Stimulated activated CD8-positive, alpha-beta memory T cell treated with anti-CD3 and anti-CD28 coated beads, Interleukin-4, amount 100 ng/mL, for 48 hours (primary cell): ENCODE data around the gene RAB11FIP4.

Source experiments
- DNase-seq: peaks from one replicate; pipeline ENCODE4 v3.0.0-alpha.2; 2020

The RAB11FIP4 gene

GRCh38 chr17:31552568-31552967 is 161.1 kb downstream of the RAB11FIP4 start:
- no peak for DNase-seq

- DNase-seq: no peak
Measured at GRCh38 chr17:31553506-31553905, 162.0 kb downstream of the RAB11FIP4 start.

GRCh38 chr17:31554930-31555329 is 163.5 kb downstream of the RAB11FIP4 start:
- DNase-seq: no peak

DNA sequence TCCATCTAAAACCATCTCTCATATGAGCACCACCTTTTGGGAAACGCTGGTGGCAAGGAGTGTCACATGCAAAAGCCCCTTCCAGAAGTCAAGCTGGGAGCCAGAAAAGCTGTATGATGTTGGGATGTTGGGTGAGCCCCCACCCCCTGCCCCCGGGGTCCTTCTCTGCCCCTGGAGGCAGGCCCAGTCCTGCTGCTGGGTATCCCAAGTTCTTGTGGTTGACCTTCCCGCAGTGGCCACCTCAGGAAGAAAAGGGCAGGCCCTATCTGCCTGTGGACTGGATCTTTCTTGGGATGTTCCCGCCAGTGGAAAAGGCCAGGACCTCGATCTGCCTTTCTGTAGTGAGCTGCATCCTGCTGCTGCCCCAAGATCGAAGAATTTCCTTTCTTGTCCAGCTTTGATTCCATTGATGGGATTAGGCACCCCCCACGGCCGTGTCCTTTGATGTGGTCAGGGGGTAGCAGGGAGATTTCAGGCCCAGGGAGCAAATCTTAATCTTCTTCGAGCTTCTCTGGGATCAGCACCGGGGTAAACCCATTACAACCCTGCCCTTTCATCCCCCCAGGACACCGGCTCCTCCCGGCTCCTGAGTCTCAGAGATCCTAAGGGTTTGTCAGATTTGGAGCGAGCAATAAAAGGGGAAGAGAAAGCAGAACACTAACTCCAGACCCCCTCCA is 165.6 kb downstream of the RAB11FIP4 start:
- no peak for DNase-seq

GRCh38 chr17:31558748-31559583 is 167.5 kb downstream of the RAB11FIP4 start:
- DNase-seq: peak; percentile 64

DNA sequence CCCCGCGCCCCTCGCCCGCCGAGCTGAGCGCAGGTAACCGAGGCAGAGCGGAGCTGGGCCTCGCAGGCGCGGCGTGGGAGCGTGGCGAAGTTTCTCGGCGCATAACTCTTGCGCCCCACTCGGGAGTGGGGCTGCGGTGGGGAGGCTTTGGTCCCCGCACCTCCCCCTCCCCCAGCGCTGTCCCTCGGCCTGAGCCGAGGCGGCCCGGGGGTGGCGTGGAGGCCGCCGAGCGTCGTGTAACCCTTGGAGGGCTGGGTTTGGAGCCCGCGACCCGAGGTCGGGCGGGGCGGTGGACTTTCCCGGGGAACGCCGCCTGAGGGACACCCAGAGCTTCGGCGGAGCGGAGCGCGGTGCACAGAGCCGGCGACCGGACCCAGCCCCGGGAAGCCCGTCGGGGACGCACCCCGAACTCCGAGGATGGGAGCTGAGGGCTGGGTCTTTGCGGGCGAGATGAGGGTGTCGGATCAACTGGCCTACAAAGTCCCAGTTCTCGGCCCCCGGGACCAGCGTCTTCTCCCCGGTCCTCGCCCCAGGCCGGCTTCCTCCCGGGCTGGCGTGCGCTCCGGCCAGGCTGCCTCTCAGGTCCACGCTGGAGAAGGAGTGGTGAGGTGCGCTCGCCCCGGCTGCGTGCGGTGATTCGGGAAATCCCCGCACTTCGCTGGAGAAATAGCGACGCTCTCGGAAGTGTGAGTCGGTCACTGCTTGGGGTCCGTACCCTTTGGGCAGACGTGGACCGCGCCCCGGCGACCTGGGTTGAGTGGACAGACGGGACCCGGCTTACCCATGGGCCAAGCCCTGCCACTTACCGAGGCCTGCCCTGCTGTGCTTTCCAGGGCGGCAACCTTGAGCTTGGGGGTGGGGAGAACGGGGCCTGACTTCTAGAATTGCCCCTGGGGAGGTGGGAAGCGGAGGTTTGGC is 168.4 kb downstream of the RAB11FIP4 start:
- no peak for DNase-seq

DNA sequence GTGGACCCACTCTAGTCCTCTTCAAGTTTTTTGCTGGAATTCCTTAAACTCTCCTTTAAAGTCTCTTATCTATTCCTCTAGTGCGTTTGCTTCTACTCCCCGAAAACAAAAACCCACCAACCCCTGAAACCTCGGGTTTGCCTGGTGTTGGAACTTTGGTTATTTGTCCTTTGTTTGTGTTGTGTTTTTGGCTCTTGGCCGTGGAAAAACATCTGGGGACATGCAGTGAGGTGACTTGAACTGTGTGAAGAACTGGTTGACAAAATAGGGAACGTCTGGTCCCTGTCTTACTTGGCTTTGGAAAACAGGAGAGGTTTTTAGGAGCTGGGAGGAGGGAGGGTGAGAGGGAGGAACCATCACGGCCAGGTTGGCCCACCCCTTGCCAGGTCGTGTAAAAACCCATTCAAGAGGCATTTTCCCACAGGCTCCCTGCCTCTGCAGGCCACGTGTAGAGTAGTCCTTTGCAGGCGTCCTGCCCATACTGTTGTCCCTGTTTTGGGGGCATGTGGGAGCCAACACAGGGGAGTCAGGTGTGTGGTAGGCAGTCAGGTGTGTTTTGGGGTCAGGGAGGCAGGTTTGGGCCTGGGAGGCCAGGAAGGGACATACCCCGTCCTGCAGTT is 169.3 kb downstream of the RAB11FIP4 start:
- no peak for DNase-seq

DNA sequence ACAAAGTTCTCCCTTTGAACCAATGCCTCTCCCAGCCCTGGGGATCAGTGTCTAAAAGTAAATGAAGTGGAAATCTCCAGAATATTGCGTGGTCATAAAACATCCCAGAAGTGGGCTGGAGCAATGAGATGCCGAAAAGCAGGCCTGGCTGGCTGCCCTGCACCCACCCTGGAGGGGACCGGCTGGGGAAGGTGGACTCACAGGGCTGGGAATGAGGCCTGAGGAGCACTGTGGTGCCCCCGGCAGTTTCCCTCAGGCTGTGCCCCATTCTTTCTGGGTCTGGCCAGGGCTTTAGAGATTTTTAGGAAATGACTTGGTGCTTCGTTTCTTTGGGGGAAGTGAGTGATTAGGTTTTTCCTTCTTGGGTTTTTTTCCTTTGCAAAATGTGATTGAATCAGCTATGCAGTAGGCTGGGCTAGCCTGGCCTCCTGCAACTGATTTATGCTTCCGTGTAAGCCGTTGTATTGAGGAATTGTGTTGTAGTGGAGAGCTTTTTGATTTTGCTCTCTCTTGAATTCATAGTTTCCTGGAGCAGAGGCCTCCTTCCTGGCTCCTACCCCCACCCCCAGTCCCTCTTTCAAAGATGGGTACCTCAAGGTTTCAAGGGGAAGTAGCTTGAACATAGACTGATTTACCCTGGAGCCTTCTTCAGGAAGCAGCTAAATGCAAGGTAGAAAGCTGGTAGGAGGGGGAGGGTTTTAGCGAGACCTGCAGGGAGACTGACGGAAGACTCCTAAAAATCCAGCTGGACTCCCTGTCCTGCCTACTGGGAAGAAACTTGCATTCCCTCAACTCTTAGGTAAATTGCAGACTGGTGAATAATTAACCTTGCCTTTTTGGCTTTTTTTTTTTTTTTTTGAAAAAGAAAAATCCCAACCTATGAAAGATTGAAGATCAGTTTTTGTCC is 170.2 kb downstream of the RAB11FIP4 start:
- no peak for DNase-seq

GRCh38 chr17:31562376-31562840 is 170.9 kb downstream of the RAB11FIP4 start:
- DNase-seq: no peak

DNA sequence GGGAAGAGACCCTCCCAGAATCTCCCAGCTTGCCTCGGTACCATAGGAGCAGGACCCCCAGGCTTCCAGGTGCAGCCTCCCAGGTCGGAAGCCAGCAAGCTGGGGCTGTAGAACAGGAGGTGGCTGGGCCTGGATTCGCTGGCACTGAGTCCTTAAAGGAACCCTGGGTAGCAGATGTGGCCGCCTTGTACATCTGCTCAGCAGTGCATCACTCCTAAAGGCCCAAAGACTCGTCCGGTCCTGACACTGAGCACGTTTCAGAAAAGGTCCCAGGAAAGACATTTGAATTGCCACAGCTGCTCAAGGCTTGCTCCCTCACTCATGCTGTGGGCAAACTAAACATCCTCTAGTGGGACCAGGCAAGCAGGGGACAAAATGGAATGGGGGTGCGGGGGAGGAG is 172.8 kb downstream of the RAB11FIP4 start:
- DNase-seq: no peak

GRCh38 chr17:31564883-31565301 is 173.4 kb downstream of the RAB11FIP4 start:
- DNase-seq: no peak

DNA sequence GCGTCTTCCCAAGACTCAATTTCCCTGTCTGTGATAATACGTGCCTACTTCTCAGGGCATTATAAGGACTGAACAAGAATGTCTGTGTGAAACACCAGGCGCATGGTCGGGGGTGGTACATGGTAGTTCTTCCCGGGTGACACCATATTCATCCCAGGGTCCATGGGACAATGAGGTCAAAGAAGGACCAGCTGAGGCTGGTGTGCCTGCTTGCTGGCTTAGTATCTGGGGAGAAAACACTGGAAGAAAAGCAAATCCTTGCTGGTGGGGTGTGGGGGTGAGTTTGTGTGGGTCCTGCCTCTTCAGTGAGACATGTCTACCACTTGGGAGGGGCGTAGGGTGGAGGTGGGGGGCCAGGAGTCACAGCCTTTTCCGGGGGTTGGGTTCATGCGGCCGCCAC is 174.2 kb downstream of the RAB11FIP4 start:
- DNase-seq: no peak

DNA sequence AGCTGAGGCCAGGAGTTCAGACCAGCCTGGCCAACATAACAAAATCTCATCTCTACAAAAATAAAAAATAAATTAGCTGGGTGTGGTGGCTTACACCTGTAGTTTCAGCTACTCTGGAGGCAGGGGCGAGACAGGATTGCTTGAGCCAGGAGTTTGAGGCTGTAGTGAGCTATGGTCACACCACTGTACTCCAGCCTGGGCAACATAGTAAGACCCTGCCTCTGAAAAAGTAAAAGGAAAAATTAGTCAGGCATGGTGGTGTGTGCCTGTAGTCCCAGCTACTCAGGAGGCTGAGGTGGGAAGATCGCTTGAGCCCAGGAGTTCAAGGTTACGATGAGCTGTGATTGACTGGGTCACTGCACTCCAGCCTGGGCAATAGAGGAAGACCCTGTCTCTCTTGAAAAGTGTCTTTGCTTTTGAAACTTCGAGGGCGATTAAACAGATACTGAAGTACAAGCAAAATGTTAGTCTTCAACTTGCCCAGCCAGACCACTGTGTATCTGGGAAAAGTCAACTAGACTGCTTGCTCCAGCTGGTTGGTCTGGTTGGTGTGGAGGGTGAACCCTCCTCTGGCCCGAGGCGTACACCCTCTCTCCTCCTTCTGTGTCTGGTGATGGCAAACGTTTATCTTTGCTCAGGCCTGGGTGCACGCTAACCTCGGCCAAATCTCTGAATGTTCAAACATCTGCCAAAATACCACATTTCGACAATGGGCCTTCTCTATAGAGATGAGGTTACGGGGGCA is 174.9 kb downstream of the RAB11FIP4 start:
- DNase-seq: no peak

- DNase-seq: no peak
Measured at GRCh38 chr17:31566992-31567373, 175.5 kb downstream of the RAB11FIP4 start.

DNA sequence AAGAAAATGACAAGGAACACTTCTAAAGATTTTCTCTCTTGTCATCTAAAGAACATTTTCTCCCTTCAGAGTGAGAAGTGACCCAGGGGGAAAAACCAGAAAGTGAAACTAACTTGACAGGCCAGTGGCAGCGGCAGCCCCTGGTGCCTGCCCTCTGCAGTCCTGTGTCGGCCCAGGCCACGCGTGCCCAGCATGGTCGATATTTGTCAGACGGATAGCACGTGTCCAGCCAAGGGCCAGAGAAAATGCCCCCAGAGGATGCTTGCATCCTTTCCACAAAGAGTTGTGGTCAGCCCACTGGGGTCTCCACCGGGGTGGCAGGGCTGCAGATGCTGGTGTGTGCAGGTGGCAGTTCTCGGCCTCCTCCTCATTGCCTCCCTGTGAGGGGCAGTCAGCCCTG is 176.6 kb downstream of the RAB11FIP4 start:
- DNase-seq: no peak

- no peak for DNase-seq
Measured at GRCh38 chr17:31568539-31568938, 177.1 kb downstream of the RAB11FIP4 start.

DNA sequence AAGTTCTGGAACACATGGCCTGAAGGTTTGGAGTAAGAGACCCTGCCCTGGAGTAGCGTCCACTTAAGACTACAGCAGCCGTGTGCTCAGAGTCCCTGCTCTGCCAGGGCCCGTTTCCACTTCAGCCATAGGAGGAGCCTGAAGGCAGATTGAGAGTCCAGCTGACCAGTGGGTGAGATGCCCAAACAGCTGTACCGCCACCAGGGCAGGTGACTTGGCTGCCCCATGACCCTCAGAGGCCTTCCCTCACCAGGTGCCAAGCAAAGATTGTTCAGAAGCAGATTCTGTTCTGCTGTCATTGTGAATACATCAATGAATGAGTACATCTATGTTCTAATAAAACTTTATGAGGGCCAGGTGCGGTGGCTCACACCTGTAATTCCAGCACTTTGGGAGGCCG is 178.8 kb downstream of the RAB11FIP4 start:
- DNase-seq: no peak

DNA sequence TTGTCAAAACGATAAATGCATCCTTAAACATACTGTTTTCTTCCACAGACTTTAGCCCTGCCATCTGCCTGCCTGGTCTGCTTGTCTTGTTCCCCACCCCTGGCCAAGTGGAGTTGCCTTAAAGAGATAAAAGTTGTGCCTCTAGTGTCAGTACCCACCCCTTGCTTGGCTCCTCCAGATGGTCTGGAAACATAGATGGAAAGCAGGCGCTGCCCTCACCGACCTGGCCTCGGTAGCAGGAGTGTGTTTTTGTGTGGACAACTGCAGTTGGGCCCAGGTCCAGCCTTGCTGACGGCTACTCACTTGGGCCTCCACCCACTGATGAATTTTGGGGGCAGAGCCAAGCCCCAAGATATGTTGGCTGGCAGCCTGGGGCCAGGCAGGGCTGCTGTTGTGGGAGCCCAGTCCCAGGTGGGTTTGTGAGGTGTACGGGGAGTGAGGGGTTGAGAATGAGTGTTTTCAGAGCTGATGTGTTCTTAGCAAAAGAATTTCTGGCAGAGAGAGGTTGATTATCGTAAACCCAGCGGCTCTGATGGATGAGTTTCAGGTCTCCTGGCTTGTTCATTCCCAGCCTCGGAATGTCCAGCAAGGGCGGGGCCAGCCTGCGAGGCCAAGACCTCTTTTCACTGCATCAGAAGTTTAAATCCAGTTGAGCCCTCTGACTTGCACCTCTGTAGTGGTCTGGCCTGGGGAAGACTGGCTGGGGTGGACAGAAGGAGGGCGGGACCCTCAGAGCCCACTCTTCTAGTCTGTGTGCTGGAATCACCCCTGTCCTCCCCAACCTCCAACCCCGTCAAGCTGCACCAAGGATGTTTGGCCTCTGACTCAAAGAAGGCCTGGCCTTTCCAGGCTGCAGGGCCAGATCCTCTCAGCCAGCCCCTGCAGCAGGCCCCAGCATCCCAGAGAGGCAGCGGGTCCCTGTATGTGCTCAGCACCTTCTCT is 179.7 kb downstream of the RAB11FIP4 start:
- DNase-seq: no peak

- DNase-seq: no peak
Measured at GRCh38 chr17:31572341-31572740, 180.9 kb downstream of the RAB11FIP4 start.

GRCh38 chr17:31573047-31573446 is 181.6 kb downstream of the RAB11FIP4 start:
- no peak for DNase-seq
